Naive thymus-derived CD8-positive, alpha-beta T cell (primary cell): ENCODE measurements around the gene SLC41A3. TPM values are rescaled to one million over a fixed set of nuclear protein-coding genes. Genes with fewer than 3 reads are reported as not detected.
"Not testable (repeated sequence)": the region's sequence is repeated elsewhere in the genome, so short reads cannot be mapped to it uniquely, and the experiment has no call there.

Experiments used
- ATAC-seq, 2 donors: fragments of 150-1000 bp; cut with Tn5 transposase in 1 of 2; sonication (Bioruptor Pico), chemical (Tn5 transposase) in 1 of 2; 1 replicate in 1 of 2; 2 replicates in 1 of 2; pipeline ENCODE4 v1.10.0; 2021; ENCODE audit warnings: mild to moderate bottlenecking in 2 of 2, moderate library complexity in 2 of 2
- POLR2A ChIA-PET: fragments of 350-600 bp; sonication (Branson Sonifier 250); formaldehyde crosslinking; loops from one replicate; lab custom pipeline; 2021; ENCODE audit warnings: antibody characterized with exemption; lab: Charles Lee
- DNase-seq, 10 donors: peaks; one replicate each; pipeline versions ENCODE4 v3.0.0 to v3.0.0-alpha.2; 2020 to 2022
- H3K27ac Mint-ChIP-seq, 10 donors: one replicate each; pipeline ENCODE4 v1.8.0; 2020 to 2022; ENCODE audit warnings: mild to moderate bottlenecking in 10 of 10, mixed read lengths in 10 of 10, moderate library complexity in 4 of 10, inconsistent platforms in 1 of 10
- H3K27me3 Mint-ChIP-seq, 5 donors: one replicate each; pipeline ENCODE4 v1.8.0; 2021 to 2022; ENCODE audit warnings: mixed read lengths in 5 of 5
- H3K36me3 Mint-ChIP-seq, 3 donors: one replicate each; pipeline ENCODE4 v1.8.0; 2020 to 2022; ENCODE audit warnings: mixed read lengths in 3 of 3, mild to moderate bottlenecking in 2 of 3, inconsistent platforms in 1 of 3
- H3K4me1 Mint-ChIP-seq, 4 donors: one replicate each; pipeline ENCODE4 v1.8.0; 2021 to 2022; ENCODE audit warnings: mixed read lengths in 4 of 4
- H3K4me3 Mint-ChIP-seq, 10 donors: one replicate each; pipeline ENCODE4 v1.8.0; 2020 to 2022; ENCODE audit warnings: mild to moderate bottlenecking in 10 of 10, mixed read lengths in 10 of 10, moderate library complexity in 6 of 10, inconsistent platforms in 1 of 10
- H3K9me3 Mint-ChIP-seq, 9 donors: one replicate each; pipeline ENCODE4 v1.8.0; 2020 to 2022; ENCODE audit warnings: mixed read lengths in 9 of 9, mild to moderate bottlenecking in 3 of 9, inconsistent platforms in 1 of 9, moderate library complexity in 1 of 9
- polyA plus RNA-seq, 3 donors: library from polyadenylated mRNA; unstranded; fragments of 300-500 nt; fragmentation: Illumina TruSeq; gene quantifications; one replicate each; pipeline ENCODE4 v1.2.3, GENCODE V29; 2021
- total RNA-seq, 8 experiments: library from RNA in 2 of 8; stranded (reverse) in 2 of 8; gene quantifications; one replicate each; pipeline ENCODE4 v1.2.3 and lab custom pipeline; 2021 to 2026

SLC41A3 gene
- total and polyA plus RNA-seq, 5 experiments from 2014 or later: 21.4 to 34.6 (median 26.9) TPM

GRCh38 chr3:126009181-126009580, 74.7 kb downstream of the SLC41A3 start:
- POLR2A ChIA-PET: no interaction called here
- DNase-seq: no peak
- H3K4me1 Mint-ChIP-seq: no peaks in the 10 kb centered on the region
- H3K27ac Mint-ChIP-seq: peak overlapping the region in 1 of 10 donors; percentile 3
- no peak overlapping the region for H3K4me3 Mint-ChIP-seq
- peaks cover 31 to 72% (median 66%) of the 10 kb centered on the region in 3 donors for H3K36me3 Mint-ChIP-seq
- H3K27me3 Mint-ChIP-seq: no peaks in the 10 kb centered on the region
- no peak for ATAC-seq
- H3K9me3 Mint-ChIP-seq: peaks cover 0 to 6% (median 0%) of the 10 kb centered on the region in 9 donors

DNA sequence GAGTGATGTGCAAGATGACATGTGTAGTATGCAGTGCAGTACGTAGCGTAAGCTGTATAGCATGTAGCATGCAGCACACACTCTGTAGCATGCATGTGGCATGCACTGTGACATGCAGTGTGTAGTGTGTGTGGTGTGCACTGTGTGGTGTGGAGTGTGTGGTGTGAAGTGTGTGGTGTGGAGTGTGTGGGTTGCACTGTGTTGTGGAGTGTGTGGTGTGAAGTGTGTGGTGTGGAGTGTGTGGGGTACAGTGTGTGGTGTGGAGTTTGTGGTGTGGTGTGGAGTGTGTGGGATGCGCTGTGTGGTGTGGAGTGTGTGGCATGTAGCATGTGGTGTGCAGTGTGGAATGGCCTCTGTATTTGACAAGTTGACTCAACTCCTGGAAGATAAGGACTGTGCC, 75.7 kb downstream of the SLC41A3 start:
- no peaks in the 10 kb centered on the region for H3K4me1 Mint-ChIP-seq
- H3K27me3 Mint-ChIP-seq: no peaks in the 10 kb centered on the region
- POLR2A ChIA-PET: no interaction called here
- H3K4me3 Mint-ChIP-seq: no peak overlapping the region
- ATAC-seq: no peak
- H3K36me3 Mint-ChIP-seq: peaks cover 33 to 63% (median 57%) of the 10 kb centered on the region in 3 donors
- H3K27ac Mint-ChIP-seq: peak overlapping the region in 2 of 10 donors; percentile 21 to 71
- H3K9me3 Mint-ChIP-seq: peaks cover 0 to 7% (median 2%) of the 10 kb centered on the region in 9 donors
- no peak for DNase-seq

- Mint-ChIP-seq H3K27ac (no peak overlapping the region), H3K27me3 (no peaks in the 10 kb centered on the region), H3K4me3 (no peak overlapping the region), H3K4me1 (no peaks in the 10 kb centered on the region), H3K36me3 (peaks cover 27 to 41% (median 37%) of the 10 kb centered on the region in 3 donors), H3K9me3 (peaks cover 0 to 30% (median 10%) of the 10 kb centered on the region in 9 donors)
- ATAC-seq (no peak), DNase-seq (no peak)
- POLR2A ChIA-PET: no interaction called here
These were observed 78.0 kb downstream of the SLC41A3 start for GRCh38 chr3:126005951-126006350.

- H3K27me3 Mint-ChIP-seq: no peaks in the 10 kb centered on the region
- no peak overlapping the region for H3K4me3 Mint-ChIP-seq
- DNase-seq (no peak), ATAC-seq (no peak)
- peaks cover 24 to 34% (median 28%) of the 10 kb centered on the region in 3 donors for H3K36me3 Mint-ChIP-seq
- H3K4me1 Mint-ChIP-seq: no peaks in the 10 kb centered on the region
- peaks cover 0 to 42% (median 12%) of the 10 kb centered on the region in 9 donors for H3K9me3 Mint-ChIP-seq
- POLR2A ChIA-PET: interaction anchor here (0.9 kb wide), 1 partner anchor 10 kb away, joined by 3 read pairs; no protein-coding TSS in a partner anchor
- no peak overlapping the region for H3K27ac Mint-ChIP-seq
These were observed 79.2 kb downstream of the SLC41A3 start for GRCh38 chr3:126004692-126005091.

DNA sequence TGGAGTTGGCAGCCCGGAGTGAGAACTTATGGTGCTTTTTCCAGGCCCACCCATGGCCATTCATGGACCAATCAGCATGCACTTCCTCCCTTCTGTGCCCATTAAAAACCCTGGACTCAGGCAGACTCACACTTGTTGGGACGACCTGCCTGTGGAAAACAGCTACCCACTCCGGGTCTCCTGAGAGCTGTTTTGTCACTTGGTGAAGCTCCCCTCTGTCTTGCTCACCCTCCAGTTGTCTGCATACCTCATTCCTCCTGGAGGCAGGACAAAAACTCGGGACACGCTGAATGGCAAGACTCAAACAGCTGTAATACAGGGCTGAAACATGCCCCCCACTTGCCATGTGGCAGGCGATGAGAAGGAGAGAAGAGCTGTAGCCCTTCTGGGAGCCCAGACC, 79.7 kb downstream of the SLC41A3 start:
- POLR2A ChIA-PET: no interaction called here
- no peak for ATAC-seq
- Mint-ChIP-seq H3K27me3 (no peaks in the 10 kb centered on the region), H3K4me1 (no peaks in the 10 kb centered on the region), H3K27ac (no peak overlapping the region), H3K9me3 (peaks cover 0 to 47% (median 12%) of the 10 kb centered on the region in 9 donors), H3K36me3 (peaks cover 26 to 36% (median 29%) of the 10 kb centered on the region in 3 donors), H3K4me3 (no peak overlapping the region)
- DNase-seq: no peak

- no peak for ATAC-seq
- no peak for DNase-seq
- H3K4me1 Mint-ChIP-seq: no peaks in the 10 kb centered on the region
- H3K9me3 Mint-ChIP-seq: peaks cover 0 to 53% (median 14%) of the 10 kb centered on the region in 9 donors
- peaks cover 21 to 37% (median 35%) of the 10 kb centered on the region in 3 donors for H3K36me3 Mint-ChIP-seq
- no peak overlapping the region for H3K27ac Mint-ChIP-seq
- no peak overlapping the region for H3K4me3 Mint-ChIP-seq
- POLR2A ChIA-PET: no interaction called here
- no peaks in the 10 kb centered on the region for H3K27me3 Mint-ChIP-seq
These were observed 80.3 kb downstream of the SLC41A3 start for GRCh38 chr3:126003447-126004190.

GRCh38 chr3:126002189-126002588, 81.7 kb downstream of the SLC41A3 start:
- H3K36me3 Mint-ChIP-seq: peaks cover 11 to 30% (median 28%) of the 10 kb centered on the region in 3 donors
- no peaks in the 10 kb centered on the region for H3K27me3 Mint-ChIP-seq
- no peak overlapping the region for H3K4me3 Mint-ChIP-seq
- no peaks in the 10 kb centered on the region for H3K4me1 Mint-ChIP-seq
- no peak for ATAC-seq
- no peak for DNase-seq
- POLR2A ChIA-PET: no interaction called here
- H3K9me3 Mint-ChIP-seq: peaks cover 0 to 67% (median 19%) of the 10 kb centered on the region in 9 donors
- H3K27ac Mint-ChIP-seq: no peak overlapping the region

DNA sequence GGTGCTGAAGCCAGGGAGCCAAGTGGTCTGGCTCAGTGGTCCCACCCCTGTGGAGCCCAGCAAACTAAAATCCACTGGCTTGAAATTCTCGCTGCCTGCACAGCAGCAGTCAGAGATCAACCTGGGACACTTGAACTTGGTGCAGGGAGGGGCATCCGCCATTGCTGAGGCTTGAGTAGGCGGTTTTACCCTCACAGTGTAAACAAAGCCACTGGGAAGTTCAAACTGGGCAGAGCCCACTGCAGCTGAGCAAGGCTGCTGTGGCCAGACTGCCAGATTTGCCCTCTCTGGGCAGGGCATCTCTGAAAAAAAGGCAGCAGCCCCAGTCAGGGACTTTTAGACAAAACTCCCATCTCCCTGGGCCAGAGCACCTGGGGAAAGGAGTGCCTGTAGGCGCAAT, 87.2 kb downstream of the SLC41A3 start:
- H3K27me3 Mint-ChIP-seq, H3K27ac Mint-ChIP-seq, POLR2A ChIA-PET, H3K4me3 Mint-ChIP-seq, DNase-seq, ATAC-seq, H3K4me1 Mint-ChIP-seq: not testable (repeated sequence)
- peaks cover 0 to 46% (median 20%) of the 10 kb centered on the region in 9 donors for H3K9me3 Mint-ChIP-seq
- peaks cover 2 to 18% (median 7%) of the 10 kb centered on the region in 3 donors for H3K36me3 Mint-ChIP-seq

GRCh38 chr3:125990253-125990970, 93.5 kb downstream of the SLC41A3 start:
- peak; percentile 90 to 93 for ATAC-seq
- H3K4me3 Mint-ChIP-seq: peak overlapping the region; percentile 92 to 100 (median 98)
- H3K9me3 Mint-ChIP-seq: peaks cover 0 to 8% (median 0%) of the 10 kb centered on the region in 9 donors
- H3K36me3 Mint-ChIP-seq: no peaks in the 10 kb centered on the region
- H3K4me1 Mint-ChIP-seq: peaks cover 10 to 22% (median 17%) of the 10 kb centered on the region in 4 donors
- H3K27ac Mint-ChIP-seq: peak overlapping the region in 9 of 10 donors; percentile 96 to 100 (median 100)
- peaks cover 0 to 8% (median 0%) of the 10 kb centered on the region in 5 donors for H3K27me3 Mint-ChIP-seq
- DNase-seq: peak; percentile 55 to 87 (median 72)
- POLR2A ChIA-PET: interaction anchor here (0.6 to 1.6 kb wide), 8 partner anchors 9 to 486 kb away, joined by 3 to 25 read pairs (median 3); partner anchors contain the start of genes KLF15, SLC41A3 and ZXDC

DNA sequence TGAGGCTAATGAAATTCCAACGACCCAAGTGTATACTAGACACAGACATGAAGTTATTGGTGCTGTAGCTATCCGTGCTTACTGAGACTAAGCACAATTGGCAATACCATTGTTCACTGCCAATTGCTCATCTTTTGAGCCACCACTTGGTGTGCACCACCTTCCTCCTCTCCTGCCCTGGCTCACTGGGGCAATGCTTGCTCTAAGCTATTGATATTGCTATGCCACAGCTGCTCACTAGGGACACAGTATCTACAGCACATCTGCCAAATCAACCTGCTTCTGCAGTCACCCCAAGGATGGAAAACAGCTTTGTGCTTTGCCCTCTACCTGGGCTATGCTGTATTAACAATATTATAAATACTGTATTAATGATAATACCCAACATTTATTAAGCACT, 99.0 kb downstream of the SLC41A3 start:
- POLR2A ChIA-PET, H3K4me3 Mint-ChIP-seq, H3K27me3 Mint-ChIP-seq, DNase-seq, H3K27ac Mint-ChIP-seq, H3K9me3 Mint-ChIP-seq, H3K36me3 Mint-ChIP-seq: not testable (repeated sequence)
- H3K4me1 Mint-ChIP-seq: peaks cover 4 to 15% (median 9%) of the 10 kb centered on the region in 4 donors
- ATAC-seq: peak; percentile 58 to 88

DNA sequence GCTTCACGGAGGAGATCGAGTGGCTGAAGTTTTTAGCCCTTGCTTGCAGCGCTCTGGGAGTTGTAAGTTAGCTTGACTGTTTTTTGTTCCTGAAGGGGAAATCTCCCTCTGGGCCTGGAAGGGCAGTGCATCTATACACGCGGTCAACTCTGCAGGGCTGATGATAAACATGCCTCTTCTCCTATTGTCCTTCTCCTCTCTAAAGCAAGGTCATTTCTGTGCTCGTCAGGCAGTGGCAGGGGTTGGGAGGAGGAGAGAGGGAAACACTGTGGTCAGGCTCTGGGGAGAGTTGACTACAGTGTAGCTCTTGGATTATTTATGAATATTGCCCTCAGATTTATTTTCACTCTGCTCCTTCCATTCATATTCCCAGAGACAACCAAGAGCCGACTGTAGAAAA, 106.8 kb downstream of the SLC41A3 start:
- H3K4me1 Mint-ChIP-seq, H3K36me3 Mint-ChIP-seq, POLR2A ChIA-PET, ATAC-seq, H3K9me3 Mint-ChIP-seq, DNase-seq, H3K4me3 Mint-ChIP-seq, H3K27ac Mint-ChIP-seq: not testable (repeated sequence)
- H3K27me3 Mint-ChIP-seq: peaks cover 0 to 13% (median 6%) of the 10 kb centered on the region in 5 donors

DNA sequence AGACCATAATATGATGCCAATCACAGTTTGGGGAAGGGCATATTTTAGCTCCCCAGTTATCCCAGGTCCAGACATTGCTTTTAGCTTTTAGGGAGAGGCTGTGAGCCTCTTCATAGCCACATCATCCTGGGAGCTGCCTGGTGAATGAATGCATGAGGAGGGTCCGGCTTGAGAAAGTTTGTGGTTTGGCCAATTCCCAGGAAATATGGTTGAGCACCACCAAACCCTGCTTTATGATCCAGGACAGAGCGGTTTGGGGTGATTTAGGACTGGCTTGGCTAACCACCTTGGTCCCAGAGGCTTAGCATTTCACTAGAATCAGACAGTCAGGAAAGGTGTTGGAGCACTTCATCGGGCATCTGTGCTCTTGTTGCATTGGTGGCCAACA, 107.9 kb downstream of the SLC41A3 start:
- not testable (repeated sequence) for H3K36me3 Mint-ChIP-seq

More for the DNA sequence above, 107.9 kb downstream of the SLC41A3 start:
- H3K4me3 Mint-ChIP-seq, H3K9me3 Mint-ChIP-seq, H3K4me1 Mint-ChIP-seq, DNase-seq, ATAC-seq, POLR2A ChIA-PET: not testable (repeated sequence)
- Mint-ChIP-seq H3K27ac (peak overlapping the region in 1 of 10 donors; percentile 21), H3K27me3 (peaks cover 4 to 24% (median 12%) of the 10 kb centered on the region in 5 donors)
